B cell (primary cell): Measurements from ENCODE around the gene CPNE5.

Source experiments
- CTCF ChIP-seq: fragments of 200-600 bp; IDR thresholded peaks from one replicate; pipeline ENCODE4 v1.8.0; 2022; ENCODE audit warnings: antibody characterized with exemption, mild to moderate bottlenecking
- EZH2 ChIP-seq: IDR thresholded peaks from 2 replicates; pipeline ENCODE4 v1.6.1; 2012; ENCODE audit warnings: borderline replicate concordance, low read depth, mild to moderate bottlenecking, moderate library complexity, low read length; ENCODE audit not compliant: insufficient read depth, poor library complexity, severe bottlenecking

DNA sequence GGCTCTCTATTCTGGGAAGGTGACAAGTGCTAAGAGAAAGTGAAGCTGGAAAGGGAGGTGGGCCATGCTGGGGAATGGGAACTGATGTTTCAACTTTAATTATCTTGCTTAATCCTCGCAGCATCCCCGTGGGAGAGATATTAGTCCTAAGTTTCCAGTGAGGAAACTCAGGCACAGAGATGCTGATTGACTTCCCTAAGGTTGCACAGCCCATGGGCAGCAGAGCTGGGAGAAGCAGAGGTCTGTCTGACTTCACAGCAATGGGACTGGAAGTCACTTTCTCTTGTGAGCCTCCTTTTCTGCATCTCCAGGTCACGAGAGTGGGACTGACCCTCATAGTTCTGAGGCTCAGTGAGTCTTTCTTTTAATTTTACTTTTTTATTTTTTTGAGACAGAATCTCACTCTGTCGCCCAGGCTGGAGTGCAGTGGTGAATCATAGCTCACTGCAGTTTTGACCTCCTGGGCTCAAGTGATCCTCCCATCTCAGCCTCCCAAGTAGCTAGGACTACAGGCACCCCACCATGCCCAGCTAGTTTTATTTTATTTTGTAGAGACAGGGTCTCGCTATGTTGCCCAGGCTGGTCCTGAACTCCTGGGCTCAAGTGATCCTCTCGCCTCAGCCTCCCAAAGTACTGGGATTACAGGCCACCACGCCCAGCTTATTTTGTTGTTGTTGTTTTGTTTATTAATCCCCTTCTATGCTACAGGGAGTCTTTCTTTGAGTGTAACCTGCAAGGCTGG lies 139.0 kb downstream of the CPNE5 start:
- TF ChIP-seq CTCF, result no peak
- TF ChIP-seq EZH2, result no peak
